Kidney (tissue), 14 donors: ENCODE results near the gene STMP1. TPM values are rescaled to one million over a fixed set of nuclear protein-coding genes. Genes with fewer than 3 reads are reported as not detected.
"Not testable (repeated sequence)": the region's sequence is repeated elsewhere in the genome, so short reads cannot be mapped to it uniquely, and the experiment has no call there.

Source experiments
- DNase-seq, 5 donors: peaks; one replicate each; pipeline ENCODE4 v3.0.0-alpha.2; 2013 to 2020
- FAIRE-seq: peaks from 2 replicates; lab custom pipeline; 2012; peaks lifted over from hg19 to GRCh38; lab: Jason Lieb, UNC
- H3K27ac ChIP-seq, 2 donors: one replicate each; pipeline ENCODE4 v1.7.0; 2013; ENCODE audit warnings: low read depth in 2 of 2, low read length in 2 of 2, inconsistent platforms in 1 of 2
- H3K27me3 ChIP-seq: one replicate; pipeline ENCODE4 v1.7.1; 2013; ENCODE audit warnings: low read length, inconsistent platforms; ENCODE audit not compliant: control insufficient read depth, insufficient read depth
- H3K36me3 ChIP-seq, 3 donors: one replicate each; pipeline versions ENCODE4 v1.7.0 to v1.7.1; 2013; ENCODE audit warnings: low read length in 3 of 3, control low read depth in 1 of 3, inconsistent platforms in 1 of 3; ENCODE audit not compliant: insufficient read depth in 3 of 3, control insufficient read depth in 2 of 3
- H3K4me1 ChIP-seq, 3 donors: one replicate each; pipeline versions ENCODE4 v1.7.0 to v1.7.1; 2013; ENCODE audit warnings: low read length in 3 of 3, inconsistent platforms in 1 of 3, low read depth in 1 of 3; ENCODE audit not compliant: control insufficient read depth in 2 of 3, insufficient read depth in 2 of 3
- H3K4me3 ChIP-seq, 3 donors: one replicate each; pipeline versions ENCODE4 v1.7.0 to v1.8.1; 2013; ENCODE audit warnings: low read length in 3 of 3, control low read depth in 1 of 3, inconsistent platforms in 1 of 3
- H3K9ac ChIP-seq, 3 donors: one replicate each; pipeline versions ENCODE4 v1.7.0 to v1.7.1; 2013; ENCODE audit warnings: low read length in 3 of 3, control low read depth in 1 of 3, inconsistent platforms in 1 of 3
- H3K9me3 ChIP-seq, 3 donors: one replicate each; pipeline versions ENCODE4 v1.7.0 to v1.7.1; 2013; ENCODE audit warnings: low read length in 3 of 3, control low read depth in 1 of 3, inconsistent platforms in 1 of 3; ENCODE audit not compliant: control insufficient read depth in 2 of 3, insufficient read depth in 1 of 3
- CTCF ChIP-seq: IDR thresholded peaks from 3 replicates; pipeline ENCODE4 v1.5.1; 2012; ENCODE audit warnings: mild to moderate bottlenecking, moderate library complexity, borderline replicate concordance; ENCODE audit not compliant: insufficient read depth; ENCODE audit errors: extremely low read depth
- intact Hi-C: fragments of 100-400 bp; cut with DNase I; formaldehyde crosslinking; loops from one replicate; pipeline ENCODE4 v1.11.1; 2022
- polyA plus RNA-seq: library from polyadenylated mRNA; stranded (reverse); fragments of 350-450 nt; fragmentation: Illumina TruSeq; extraction: RNeasy Lipid Tissue Mini Kit (QIAGEN cat#74804); gene quantifications from one replicate; pipeline ENCODE4 v1.2.3, GENCODE V29; 2014; ENCODE audit warnings: low read depth, low replicate concordance; ENCODE audit not compliant: insufficient read depth
- total RNA-seq: library from RNA; stranded (reverse); fragmentation: NEBNext Ultra II Directional; extraction: Animal tissue kit (Norgen Biotek cat#: 25700); gene quantifications from one replicate; pipeline ENCODE4 v1.2.1, GENCODE V29; 2021
- donor health status: control.
- donor health status: control.
- donor health status: control.
- donor health status: control.
- donor health status: control.
- donor health status: DM: yes; HTN: yes; CAD: no.
- donor health status: Normal renal cell carcinoma (clear cell type).

The STMP1 gene
- total and polyA plus RNA-seq, 2 donors from 2014 or later = 35.8 to 40.8 TPM

- FAIRE-seq = no peak
- no peaks in the 10 kb centered on the region for H3K36me3 ChIP-seq
- no peaks in the 10 kb centered on the region for H3K27me3 ChIP-seq
- no peak for TF ChIP-seq CTCF
- no peak overlapping the region for H3K9ac ChIP-seq
- no peak overlapping the region for H3K27ac ChIP-seq
- peaks cover 0 to 4% (median 3%) of the 10 kb centered on the region in 3 donors for H3K4me1 ChIP-seq
- DNase-seq = no peak
- intact Hi-C loops = no loop called here
- H3K4me3 ChIP-seq = no peak overlapping the region
- no peaks in the 10 kb centered on the region for H3K9me3 ChIP-seq
These were observed 4.5 kb downstream of the STMP1 start for GRCh38 chr7:135666846-135667245.

GRCh38 chr7:135667626-135668025 lies 5.3 kb downstream of the STMP1 start:
- intact Hi-C loops, H3K4me3 ChIP-seq, FAIRE-seq, H3K27me3 ChIP-seq, H3K9me3 ChIP-seq, DNase-seq, H3K4me1 ChIP-seq, H3K9ac ChIP-seq, H3K27ac ChIP-seq, H3K36me3 ChIP-seq: not testable (repeated sequence)

- H3K4me3 ChIP-seq, DNase-seq, FAIRE-seq, H3K36me3 ChIP-seq, H3K4me1 ChIP-seq, H3K9me3 ChIP-seq, H3K9ac ChIP-seq, H3K27me3 ChIP-seq, intact Hi-C loops, H3K27ac ChIP-seq: not testable (repeated sequence)
These were observed 6.6 kb downstream of the STMP1 start for GRCh38 chr7:135668852-135669395.

- no peak for FAIRE-seq
- no peak for TF ChIP-seq CTCF
- H3K36me3 ChIP-seq = no peaks in the 10 kb centered on the region
- no peak for DNase-seq
- intact Hi-C loops = no loop called here
- no peak overlapping the region for H3K4me3 ChIP-seq
- H3K9me3 ChIP-seq = no peaks in the 10 kb centered on the region
- H3K27me3 ChIP-seq = no peaks in the 10 kb centered on the region
- no peak overlapping the region for H3K9ac ChIP-seq
- peaks cover 0 to 7% (median 2%) of the 10 kb centered on the region in 3 donors for H3K4me1 ChIP-seq
- H3K27ac ChIP-seq = no peak overlapping the region
These were observed 7.5 kb downstream of the STMP1 start for GRCh38 chr7:135669774-135670173.
